Adrenal gland (tissue), 5 donors: ENCODE data around the gene COL17A1.

Experiments used
- POLR2A ChIP-seq, 2 donors: fragments of 450-650 bp; IDR thresholded peaks; one replicate each; pipeline ENCODE4 v1.6.1; 2017; ENCODE audit warnings: antibody characterized with exemption in 2 of 2, mild to moderate bottlenecking in 2 of 2, moderate library complexity in 1 of 2
- TF ChIP-seq, protein P1 (sequence below), 6 experiments: fragments of 450-650 bp in 4 of 6; fragments of 200-600 bp in 2 of 6; sonication (generic) in 1 of 6; IDR thresholded peaks; 1 replicate in 5 of 6; 2 replicates in 1 of 6; pipeline versions ENCODE4 v1.5.1 to v1.8.0; 2016 to 2021; ENCODE audit warnings: antibody characterized with exemption in 6 of 6, mild to moderate bottlenecking in 2 of 6, moderate library complexity in 1 of 6
- donor health status: DM: no; HTN: no; CAD: no.

DNA sequence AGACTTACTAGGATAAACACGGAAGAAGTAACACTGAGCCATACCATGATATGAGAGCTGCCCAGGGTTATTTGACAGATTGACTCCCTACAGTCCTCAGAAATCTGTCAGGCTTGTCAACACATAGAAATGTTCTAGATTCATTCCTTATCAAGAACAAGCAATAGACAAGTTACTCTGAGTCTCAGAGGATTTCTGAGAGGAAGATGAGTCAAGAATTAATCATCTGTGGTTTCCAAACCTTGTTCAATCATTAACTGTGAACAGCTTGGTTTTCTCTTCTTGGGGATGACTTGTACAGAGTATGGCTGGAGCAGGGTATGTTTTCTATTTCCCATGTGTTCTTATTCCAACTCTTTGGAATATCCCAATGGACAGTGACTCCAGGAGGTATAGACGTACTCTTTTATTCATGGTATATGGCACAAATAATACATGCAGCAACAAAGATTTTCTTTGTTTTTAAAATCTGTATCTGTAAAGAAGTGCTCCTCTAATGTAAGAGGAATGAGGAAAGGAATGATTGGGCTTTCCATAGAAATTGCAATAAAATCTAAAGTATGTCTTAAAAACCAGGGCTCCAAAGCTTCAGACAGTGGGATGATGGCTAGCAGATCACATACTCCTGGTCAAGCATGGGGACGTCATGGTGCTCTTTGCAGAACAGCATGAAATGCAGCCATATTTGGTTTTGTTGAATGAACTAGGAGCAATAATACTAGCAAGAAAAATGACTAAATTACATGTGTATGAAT, 24.4 kb upstream of the COL17A1 start:
- TF ChIP-seq, protein P1, sequence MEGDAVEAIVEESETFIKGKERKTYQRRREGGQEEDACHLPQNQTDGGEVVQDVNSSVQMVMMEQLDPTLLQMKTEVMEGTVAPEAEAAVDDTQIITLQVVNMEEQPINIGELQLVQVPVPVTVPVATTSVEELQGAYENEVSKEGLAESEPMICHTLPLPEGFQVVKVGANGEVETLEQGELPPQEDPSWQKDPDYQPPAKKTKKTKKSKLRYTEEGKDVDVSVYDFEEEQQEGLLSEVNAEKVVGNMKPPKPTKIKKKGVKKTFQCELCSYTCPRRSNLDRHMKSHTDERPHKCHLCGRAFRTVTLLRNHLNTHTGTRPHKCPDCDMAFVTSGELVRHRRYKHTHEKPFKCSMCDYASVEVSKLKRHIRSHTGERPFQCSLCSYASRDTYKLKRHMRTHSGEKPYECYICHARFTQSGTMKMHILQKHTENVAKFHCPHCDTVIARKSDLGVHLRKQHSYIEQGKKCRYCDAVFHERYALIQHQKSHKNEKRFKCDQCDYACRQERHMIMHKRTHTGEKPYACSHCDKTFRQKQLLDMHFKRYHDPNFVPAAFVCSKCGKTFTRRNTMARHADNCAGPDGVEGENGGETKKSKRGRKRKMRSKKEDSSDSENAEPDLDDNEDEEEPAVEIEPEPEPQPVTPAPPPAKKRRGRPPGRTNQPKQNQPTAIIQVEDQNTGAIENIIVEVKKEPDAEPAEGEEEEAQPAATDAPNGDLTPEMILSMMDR (IDR thresholded peaks at IDR 0.05): no peak
- TF ChIP-seq POLR2A (IDR thresholded peaks at IDR 0.05): no peak
